Activated CD4-positive, alpha-beta T cell treated with anti-CD3 and anti-CD28 coated beads, Interleukin-2, amount 50 U/mL, for 24 hours (primary cell): Measurements from ENCODE around the gene ALX1.
"Not testable (repeated sequence)": the region's sequence is repeated elsewhere in the genome, so short reads cannot be mapped to it uniquely, and the experiment has no call there.

Experiments used
- DNase-seq, 2 donors: peaks; one replicate each; pipeline ENCODE4 v3.0.0-alpha.2; 2020; ENCODE audit warnings: low read depth in 1 of 2, low spot score in 1 of 2

The ALX1 gene

DNA sequence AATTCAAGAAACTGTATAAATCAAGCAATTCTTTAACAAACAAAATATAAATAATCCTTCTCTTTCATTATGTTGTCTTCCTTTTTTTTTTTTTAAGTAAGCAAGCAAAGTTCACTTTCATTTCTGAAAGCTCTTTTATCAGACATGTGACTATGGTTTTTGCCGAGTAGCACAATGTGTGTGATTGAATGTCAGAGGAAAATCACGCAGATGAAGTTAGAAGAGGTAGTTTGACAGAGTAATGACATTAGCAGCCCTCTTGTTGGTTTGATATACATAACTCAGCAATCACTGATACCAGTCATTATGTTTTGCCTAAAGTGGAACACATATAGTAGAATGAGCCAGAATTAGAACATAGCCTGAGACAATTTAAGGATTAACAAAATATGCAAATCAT lies 19.0 kb downstream of the ALX1 start:
- DNase-seq, result no peak

- no peak for DNase-seq
Observed at GRCh38 chr12:85301051-85301450, 21.0 kb downstream of the ALX1 start.

GRCh38 chr12:85308374-85308773 lies 28.4 kb downstream of the ALX1 start:
- no peak for DNase-seq

GRCh38 chr12:85309125-85309566 lies 29.1 kb downstream of the ALX1 start:
- no peak for DNase-seq

GRCh38 chr12:85310025-85310424 lies 30.0 kb downstream of the ALX1 start:
- DNase-seq, result no peak

DNA sequence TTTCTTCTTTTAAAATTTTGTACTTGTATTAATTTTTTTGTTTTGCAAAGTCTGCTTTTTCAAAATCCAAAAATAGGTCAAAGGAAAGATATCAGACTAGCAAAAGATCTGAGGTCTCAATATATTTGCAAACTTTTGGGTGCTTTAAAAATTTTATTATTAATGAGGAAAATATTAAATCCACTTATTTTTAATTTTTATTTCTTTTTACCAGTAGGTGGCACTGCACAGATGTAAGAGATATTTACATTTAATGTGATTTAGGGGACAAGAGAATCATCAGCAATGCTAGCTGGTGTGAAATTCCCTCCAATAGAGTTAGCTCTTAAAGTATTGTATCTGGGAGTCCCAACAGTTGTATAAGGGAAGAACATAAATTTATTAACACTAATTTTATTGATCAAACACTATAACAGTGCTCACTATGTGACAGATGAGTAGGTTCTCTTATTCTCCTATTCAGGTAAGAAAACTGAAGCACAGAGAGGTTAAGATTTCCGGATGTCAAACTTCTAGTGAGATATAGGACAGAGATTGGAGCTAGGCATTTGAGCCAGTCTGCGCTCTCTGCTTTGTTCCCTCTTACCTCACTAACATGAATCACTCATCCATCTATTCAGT lies 30.5 kb downstream of the ALX1 start:
- no peak for DNase-seq

- not testable (repeated sequence) for DNase-seq
Observed at GRCh38 chr12:85317866-85318636, 38.0 kb downstream of the ALX1 start.

GRCh38 chr12:85322715-85323114 lies 42.7 kb downstream of the ALX1 start:
- DNase-seq, result no peak

- DNase-seq, result no peak
Observed at GRCh38 chr12:85325442-85325841, 45.4 kb downstream of the ALX1 start.

- no peak for DNase-seq
Observed at GRCh38 chr12:85329913-85330312, 49.9 kb downstream of the ALX1 start.

DNA sequence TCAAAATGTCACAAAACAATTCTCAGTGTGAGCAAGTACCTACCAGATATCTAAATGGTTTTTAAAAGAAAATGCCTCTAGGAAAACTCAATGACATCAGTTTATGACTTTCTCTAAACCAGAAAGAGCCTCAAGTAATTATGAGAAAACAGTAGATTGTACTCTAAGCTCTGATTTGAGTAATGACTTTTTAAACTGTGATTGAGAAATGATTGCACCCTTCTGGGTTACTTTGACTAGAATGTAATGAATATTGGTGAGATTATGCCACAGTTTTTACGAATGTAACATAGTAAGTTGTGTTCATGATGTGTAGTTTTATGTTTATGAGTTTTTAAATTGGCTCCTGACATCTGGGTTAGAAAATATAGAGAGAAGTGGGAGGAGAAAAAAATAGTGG lies 68.8 kb downstream of the ALX1 start:
- DNase-seq, result no peak

- DNase-seq, result no peak
Observed at GRCh38 chr12:85350356-85350755, 70.3 kb downstream of the ALX1 start.
